Ascending aorta (tissue), 2 donors: ENCODE measurements around the gene NT5DC4. TPM values are rescaled to one million over a fixed set of nuclear protein-coding genes. Genes with fewer than 3 reads are reported as not detected.

Experiments
- DNase-seq, 2 donors: peaks; one replicate each; pipeline ENCODE4 v3.0.0-alpha.2; 2019; ENCODE audit warnings: low spot score in 2 of 2
- H3K27ac ChIP-seq, 2 donors: fragments of 200-600 bp; sonication (generic); one replicate each; pipeline ENCODE4 v1.5.1; 2016 to 2017; ENCODE audit warnings: mild to moderate bottlenecking in 1 of 2
- H3K27me3 ChIP-seq: fragments of 200-600 bp; sonication (generic); one replicate; pipeline ENCODE4 v1.5.1; 2017
- H3K36me3 ChIP-seq, 2 donors: fragments of 200-600 bp; sonication (generic); one replicate each; pipeline ENCODE4 v1.5.1; 2016
- H3K4me1 ChIP-seq, 2 donors: fragments of 200-600 bp; sonication (generic); one replicate each; pipeline ENCODE4 v1.5.1; 2016 to 2017; ENCODE audit warnings: mild to moderate bottlenecking in 1 of 2
- H3K4me3 ChIP-seq, 2 donors: fragments of 200-600 bp; sonication (generic); one replicate each; pipeline ENCODE4 v1.5.1; 2016 to 2017; ENCODE audit warnings: mild to moderate bottlenecking in 1 of 2
- H3K9me3 ChIP-seq, 2 donors: fragments of 200-600 bp; sonication (generic); one replicate each; pipeline ENCODE4 v1.5.1; 2016
- CTCF ChIP-seq, 3 experiments: fragments of 200-600 bp in 2 of 3; fragments of 450-650 bp in 1 of 3; sonication (generic) in 2 of 3; IDR thresholded peaks; one replicate each; pipeline ENCODE4 v1.5.1; 2016 to 2019; ENCODE audit warnings: antibody characterized with exemption in 3 of 3, mild to moderate bottlenecking in 1 of 3, moderate library complexity in 1 of 3
- intact Hi-C: fragments of 100-400 bp; cut with DNase I; formaldehyde crosslinking; loops from one replicate; pipeline ENCODE4 v1.15.1; 2023
- total RNA-seq: library from RNA; depleted of rRNA; stranded (reverse); fragments of >200 nt; gene quantifications from one replicate; pipeline ENCODE4 v1.1.0, GENCODE V29; 2016

NT5DC4 gene
- total RNA-seq, 1 donor from 2014 or later = not detected

GRCh38 chr2:112682101-112682500 is 38.7 kb upstream of the NT5DC4 start:
- intact Hi-C loops = no loop called here

GRCh38 chr2:112683550-112684414 is 37.0 kb upstream of the NT5DC4 start:
- no peak overlapping the region for H3K4me3 ChIP-seq
- H3K4me1 ChIP-seq = peaks cover 0 to 6% of the 10 kb centered on the region in 2 donors
- no peaks in the 10 kb centered on the region for H3K9me3 ChIP-seq
- H3K27ac ChIP-seq = no peak overlapping the region
- no peak for DNase-seq
- H3K36me3 ChIP-seq = no peaks in the 10 kb centered on the region
- intact Hi-C loops = no loop called here
- no peaks in the 10 kb centered on the region for H3K27me3 ChIP-seq
- TF ChIP-seq CTCF (IDR thresholded peaks at IDR 0.05) = no peak

More at GRCh38 chr2:112682101-112682500, 38.7 kb upstream of the NT5DC4 start:
- Histone ChIP-seq H3K4me3 (no peak overlapping the region), H3K27ac (no peak overlapping the region), H3K27me3 (no peaks in the 10 kb centered on the region), H3K4me1 (peaks cover 0 to 6% of the 10 kb centered on the region in 2 donors), H3K9me3 (no peaks in the 10 kb centered on the region), H3K36me3 (no peaks in the 10 kb centered on the region)
- TF ChIP-seq CTCF (IDR thresholded peaks at IDR 0.05) = no peak
- DNase-seq = no peak

- H3K36me3 ChIP-seq = no peaks in the 10 kb centered on the region
- H3K27me3 ChIP-seq = no peaks in the 10 kb centered on the region
- H3K4me1 ChIP-seq = peaks cover 0 to 6% of the 10 kb centered on the region in 2 donors
- no peaks in the 10 kb centered on the region for H3K9me3 ChIP-seq
- H3K4me3 ChIP-seq = no peak overlapping the region
- H3K27ac ChIP-seq = no peak overlapping the region
- DNase-seq = no peak
- no peak for TF ChIP-seq CTCF (IDR thresholded peaks at IDR 0.05)
- intact Hi-C loops = no loop called here
Measured at GRCh38 chr2:112684415-112684775, 36.4 kb upstream of the NT5DC4 start.

GRCh38 chr2:112685271-112685884 is 35.4 kb upstream of the NT5DC4 start:
- no peaks in the 10 kb centered on the region for H3K4me1 ChIP-seq
- no peak overlapping the region for H3K4me3 ChIP-seq
- no peaks in the 10 kb centered on the region for H3K27me3 ChIP-seq
- no peak for TF ChIP-seq CTCF (IDR thresholded peaks at IDR 0.05)
- no peaks in the 10 kb centered on the region for H3K9me3 ChIP-seq
- no peaks in the 10 kb centered on the region for H3K36me3 ChIP-seq
- no peak for DNase-seq
- no peak overlapping the region for H3K27ac ChIP-seq
- intact Hi-C loops = no loop called here

GRCh38 chr2:112686348-112687217 is 34.2 kb upstream of the NT5DC4 start:
- TF ChIP-seq CTCF (IDR thresholded peaks at IDR 0.05) = no peak
- DNase-seq = no peak
- Histone ChIP-seq H3K4me3 (no peak overlapping the region), H3K9me3 (no peaks in the 10 kb centered on the region), H3K4me1 (no peaks in the 10 kb centered on the region), H3K36me3 (no peaks in the 10 kb centered on the region), H3K27me3 (no peaks in the 10 kb centered on the region), H3K27ac (no peak overlapping the region)
- intact Hi-C loops = no loop called here
